HG02588 (cell line): ENCODE measurements around the gene KANSL1.
"Not testable (repeated sequence)": the region's sequence is repeated elsewhere in the genome, so short reads cannot be mapped to it uniquely, and the experiment has no call there.

ENCODE experiments used
- ATAC-seq: cut with Tn5 transposase; IDR thresholded peaks from one replicate; pipeline ENCODE4 v1.9.1; 2021; ENCODE audit warnings: mild to moderate bottlenecking, moderate library complexity; ENCODE audit not compliant: unreplicated experiment

The KANSL1 gene

GRCh38 chr17:46007461-46007965, 185.7 kb downstream of the KANSL1 start:
- no peak for ATAC-seq

GRCh38 chr17:46006082-46006481, 187.1 kb downstream of the KANSL1 start:
- not testable (repeated sequence) for ATAC-seq

GRCh38 chr17:46003907-46004748, 189.1 kb downstream of the KANSL1 start:
- ATAC-seq, result no peak

- no peak for ATAC-seq
These were observed 190.3 kb downstream of the KANSL1 start for GRCh38 chr17:46002973-46003316.

- ATAC-seq, result no peak
These were observed 190.8 kb downstream of the KANSL1 start for GRCh38 chr17:46002311-46002972.

GRCh38 chr17:46001390-46002310, 191.6 kb downstream of the KANSL1 start:
- no peak for ATAC-seq

GRCh38 chr17:46000757-46001156, 192.5 kb downstream of the KANSL1 start:
- no peak for ATAC-seq

- ATAC-seq, result no peak
These were observed 192.9 kb downstream of the KANSL1 start for GRCh38 chr17:46000292-46000691.

- ATAC-seq, result no peak
These were observed 193.3 kb downstream of the KANSL1 start for GRCh38 chr17:45999900-46000290.

- no peak for ATAC-seq
These were observed 194.0 kb downstream of the KANSL1 start, which contains the start of gene STH for GRCh38 chr17:45998987-45999899. Gene STH, plus strand, starts transcription at chr17:45999250. Its CDS starts 30 bp downstream, at chr17:45999280.

GRCh38 chr17:45997624-45998023, 195.6 kb downstream of the KANSL1 start:
- no peak for ATAC-seq

- no peak for ATAC-seq
These were observed 196.1 kb downstream of the KANSL1 start for GRCh38 chr17:45997166-45997565.

GRCh38 chr17:45996282-45996937, 196.8 kb downstream of the KANSL1 start:
- no peak for ATAC-seq

- no peak for ATAC-seq
These were observed 197.5 kb downstream of the KANSL1 start for GRCh38 chr17:45995627-45996270.

- ATAC-seq, result no peak
These were observed 198.2 kb downstream of the KANSL1 start for GRCh38 chr17:45994987-45995386.

GRCh38 chr17:45993962-45994627, 199.1 kb downstream of the KANSL1 start:
- ATAC-seq, result no peak

- no peak for ATAC-seq
These were observed 200.3 kb downstream of the KANSL1 start for GRCh38 chr17:45992904-45993303.

GRCh38 chr17:45992175-45992574, 201.1 kb downstream of the KANSL1 start:
- no peak for ATAC-seq
